GM19468 (cell line): ENCODE results near the gene NHERF1.

Source experiments
- ATAC-seq: cut with Tn5 transposase; IDR thresholded peaks from one replicate; pipeline ENCODE4 v1.9.1; 2021; ENCODE audit warnings: mild to moderate bottlenecking, moderate library complexity, moderate number of reproducible peaks; ENCODE audit not compliant: unreplicated experiment; ENCODE audit errors: extremely low read depth

Gene NHERF1

DNA sequence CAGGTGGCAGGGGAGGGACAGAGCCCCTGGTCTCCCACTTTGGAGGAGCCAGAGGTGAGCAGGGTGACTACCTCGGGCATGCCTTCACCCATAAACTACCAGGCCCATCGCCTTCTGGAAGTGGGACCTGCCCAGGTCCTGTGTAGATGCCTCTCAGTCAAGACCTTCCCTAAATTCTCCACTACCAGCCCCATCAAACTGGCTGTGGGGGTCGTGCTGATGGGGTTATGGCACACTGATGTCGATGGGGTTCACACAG lies 17.2 kb upstream of the NHERF1 start:
- ATAC-seq: no peak

GRCh38 chr17:74732042-74732867 lies 16.2 kb upstream of the NHERF1 start:
- no peak for ATAC-seq

DNA sequence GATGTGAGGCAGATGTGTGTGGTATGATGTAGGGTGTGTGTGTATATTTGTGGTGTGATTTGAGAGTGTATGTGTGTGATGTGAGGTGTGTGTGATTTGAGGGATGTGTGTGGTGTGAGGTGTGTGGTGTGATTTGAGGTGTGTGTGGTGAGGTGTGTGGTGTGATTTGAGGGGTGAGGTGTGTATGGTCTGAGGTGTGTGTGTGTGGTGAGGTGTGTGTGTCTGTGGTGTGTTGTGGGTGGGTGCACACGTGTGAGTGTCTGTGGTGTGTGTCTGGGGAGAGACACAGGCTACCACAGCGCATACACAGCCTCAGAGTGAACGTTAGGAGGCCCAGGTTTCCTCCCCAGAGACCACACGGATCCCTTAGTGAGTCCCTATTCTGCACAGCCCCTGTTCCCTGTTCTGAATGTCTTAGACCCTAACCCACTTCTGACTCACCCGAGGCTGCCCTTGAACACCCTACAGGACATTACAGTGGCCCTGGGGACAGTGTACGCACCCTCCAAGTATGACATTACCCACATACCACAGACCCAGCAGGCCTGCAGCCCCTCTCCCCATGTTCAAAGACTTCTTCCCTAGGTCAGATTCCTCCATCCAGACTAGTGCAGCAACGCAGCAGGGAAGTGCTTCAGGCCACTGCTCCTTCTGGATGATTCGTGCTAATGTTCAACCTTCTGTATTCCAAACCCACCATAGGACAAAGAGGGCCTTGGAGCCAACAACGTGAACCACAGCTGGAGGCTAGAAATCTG lies 14.9 kb upstream of the NHERF1 start:
- no peak for ATAC-seq

DNA sequence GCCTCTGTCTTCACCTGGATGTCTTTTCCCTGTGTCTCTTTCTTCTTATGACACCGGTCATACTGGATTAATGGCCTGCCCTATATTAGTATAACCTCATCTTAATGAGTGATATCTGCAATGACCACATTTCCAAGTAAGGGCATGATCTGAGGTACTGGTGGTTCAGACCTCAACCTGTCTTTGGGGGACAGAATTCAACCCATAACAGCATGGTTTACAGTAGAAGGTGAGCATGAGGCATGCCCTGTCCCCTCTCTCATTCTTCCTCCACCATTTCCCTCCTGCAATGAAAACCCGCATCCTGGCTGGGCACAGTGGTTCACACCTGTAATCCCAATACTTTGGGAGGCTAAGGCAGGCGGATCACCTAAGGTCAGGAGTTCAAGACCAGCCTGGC lies 14.2 kb upstream of the NHERF1 start:
- no peak for ATAC-seq

- ATAC-seq: no peak
Measured at GRCh38 chr17:74736513-74737298, 11.7 kb upstream of the NHERF1 start, which contains the start of gene RAB37. Gene RAB37, plus strand, starts transcription at chr17:74737256. Its CDS starts 17 bp downstream, at chr17:74737273.

DNA sequence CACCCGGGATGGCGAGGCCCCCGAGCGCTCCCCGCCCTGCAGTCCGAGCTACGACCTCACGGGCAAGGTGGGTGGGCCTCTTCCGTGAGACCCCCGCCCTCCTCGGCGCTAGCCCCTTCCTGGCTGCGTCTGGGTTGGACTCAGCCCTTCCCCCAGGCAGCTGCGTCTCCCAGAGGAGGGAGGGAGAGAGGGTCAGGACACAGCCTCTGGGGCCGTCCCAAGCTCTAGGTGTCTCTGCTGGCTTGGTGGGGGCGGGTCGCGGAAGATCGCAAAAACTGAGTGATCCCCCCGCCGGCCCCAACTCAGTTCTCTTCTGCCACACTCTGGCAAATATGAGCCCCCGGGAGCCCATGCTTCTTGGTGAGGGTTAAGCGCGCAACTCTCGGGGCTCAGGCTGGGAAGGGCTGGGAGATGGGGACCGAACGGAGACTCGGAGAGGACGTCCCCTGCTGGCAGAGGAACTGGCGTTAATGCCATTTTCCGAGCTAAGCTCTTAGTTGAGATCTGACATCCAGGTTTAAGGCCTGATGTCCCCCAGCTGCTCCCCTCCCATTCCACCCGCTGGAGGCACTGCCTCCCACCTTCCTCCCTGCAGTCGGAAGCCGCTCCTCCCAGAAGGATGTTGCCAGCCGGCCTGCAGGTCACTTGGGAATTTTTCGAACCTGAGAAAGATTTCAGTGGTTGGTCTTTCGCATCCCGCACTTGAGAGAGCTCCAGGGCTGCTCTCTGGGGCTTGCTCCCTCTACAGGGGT lies 11.0 kb upstream of the NHERF1 start:
- ATAC-seq: no peak

DNA sequence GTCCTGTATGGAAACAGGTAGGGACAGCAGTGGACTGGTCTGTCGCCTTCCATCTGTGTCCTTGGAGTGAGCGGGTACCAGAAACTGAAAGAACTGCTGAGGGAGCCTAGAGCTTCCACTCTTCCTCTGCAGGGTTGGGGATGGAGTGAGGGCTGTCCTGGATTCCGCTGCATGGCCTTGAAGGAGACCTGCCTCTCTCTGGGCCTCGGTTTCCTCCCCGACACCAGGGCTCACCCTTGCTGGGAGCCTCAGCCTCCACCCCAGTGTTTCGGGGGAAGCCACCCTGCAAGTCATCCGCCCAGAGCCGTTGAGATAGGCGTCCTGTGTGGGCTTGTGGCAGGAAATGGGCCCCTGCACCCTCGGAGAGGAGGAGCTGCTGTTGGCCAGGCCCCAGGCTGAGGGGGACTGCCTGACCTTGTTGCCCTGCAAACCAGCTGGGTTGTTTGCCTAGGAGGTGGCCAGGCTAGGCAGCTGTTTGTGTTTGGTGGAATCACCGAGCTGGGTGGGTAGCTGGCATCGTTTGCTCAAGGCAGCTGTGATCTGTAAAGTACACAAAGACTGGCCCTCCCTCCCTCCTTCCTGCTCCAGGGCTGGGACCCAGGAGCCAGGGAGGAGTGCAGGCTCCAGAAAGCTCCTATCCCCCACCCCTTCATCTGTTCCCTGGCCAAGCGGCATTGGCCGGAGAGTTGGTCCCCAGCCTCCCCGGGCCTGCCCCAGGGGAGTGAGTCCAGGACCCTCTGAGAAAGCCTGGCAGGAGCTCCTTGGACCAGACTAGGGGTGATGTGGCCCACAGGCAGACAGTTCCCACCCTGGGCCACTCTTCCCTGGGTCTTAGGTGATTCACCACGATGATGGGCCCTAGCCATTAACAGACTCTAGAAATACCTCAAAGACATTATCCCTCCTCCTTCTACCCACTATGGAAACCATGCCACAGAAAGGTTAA lies 10.1 kb upstream of the NHERF1 start:
- ATAC-seq: no peak

DNA sequence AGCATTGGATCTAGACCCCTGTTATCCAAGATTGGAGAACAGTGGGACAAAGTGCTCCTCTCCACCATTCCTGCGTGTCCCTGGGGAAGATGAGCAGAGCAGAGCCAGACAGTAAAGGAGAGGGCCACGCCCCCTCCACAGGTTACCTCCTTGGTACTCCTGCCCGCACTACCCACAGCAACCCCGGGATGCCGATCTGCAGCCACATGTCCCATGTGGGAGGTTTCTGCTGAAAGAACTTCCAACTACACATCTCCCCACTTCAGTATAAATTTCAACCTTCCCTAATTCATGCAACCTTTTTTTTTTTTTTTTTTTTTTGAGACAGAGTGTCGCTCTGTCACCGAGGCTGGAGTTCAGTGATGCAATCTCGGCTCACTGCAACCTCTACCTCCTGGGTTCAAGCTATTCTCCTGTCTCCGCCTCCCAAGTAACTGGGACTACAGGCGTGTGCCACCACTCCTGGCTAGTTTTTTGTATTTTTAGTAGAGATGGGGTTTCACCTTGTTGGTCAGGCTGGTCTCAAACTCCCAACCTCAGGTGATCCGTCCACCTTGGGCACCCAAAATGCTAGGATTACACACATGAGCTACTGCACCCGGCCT lies 9.1 kb upstream of the NHERF1 start:
- no peak for ATAC-seq

DNA sequence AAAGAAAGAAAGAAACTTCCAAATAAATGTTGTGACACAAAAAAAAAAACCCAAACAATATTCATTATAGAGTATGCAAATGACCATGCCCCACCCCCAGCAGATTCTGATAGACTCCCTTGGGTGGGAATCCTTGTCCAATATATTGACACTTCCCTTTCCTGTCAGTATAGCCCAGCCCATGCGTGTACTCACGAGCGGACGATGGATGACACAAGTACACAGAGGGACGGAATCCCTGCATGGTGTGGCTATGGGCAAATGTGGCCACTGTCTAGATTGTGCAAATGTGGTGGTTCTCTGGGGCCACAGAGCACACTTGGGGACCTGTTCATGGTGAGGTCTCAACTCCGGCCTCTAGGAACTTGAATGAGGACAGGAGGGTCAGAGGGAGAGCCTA lies 8.3 kb upstream of the NHERF1 start:
- ATAC-seq: no peak

DNA sequence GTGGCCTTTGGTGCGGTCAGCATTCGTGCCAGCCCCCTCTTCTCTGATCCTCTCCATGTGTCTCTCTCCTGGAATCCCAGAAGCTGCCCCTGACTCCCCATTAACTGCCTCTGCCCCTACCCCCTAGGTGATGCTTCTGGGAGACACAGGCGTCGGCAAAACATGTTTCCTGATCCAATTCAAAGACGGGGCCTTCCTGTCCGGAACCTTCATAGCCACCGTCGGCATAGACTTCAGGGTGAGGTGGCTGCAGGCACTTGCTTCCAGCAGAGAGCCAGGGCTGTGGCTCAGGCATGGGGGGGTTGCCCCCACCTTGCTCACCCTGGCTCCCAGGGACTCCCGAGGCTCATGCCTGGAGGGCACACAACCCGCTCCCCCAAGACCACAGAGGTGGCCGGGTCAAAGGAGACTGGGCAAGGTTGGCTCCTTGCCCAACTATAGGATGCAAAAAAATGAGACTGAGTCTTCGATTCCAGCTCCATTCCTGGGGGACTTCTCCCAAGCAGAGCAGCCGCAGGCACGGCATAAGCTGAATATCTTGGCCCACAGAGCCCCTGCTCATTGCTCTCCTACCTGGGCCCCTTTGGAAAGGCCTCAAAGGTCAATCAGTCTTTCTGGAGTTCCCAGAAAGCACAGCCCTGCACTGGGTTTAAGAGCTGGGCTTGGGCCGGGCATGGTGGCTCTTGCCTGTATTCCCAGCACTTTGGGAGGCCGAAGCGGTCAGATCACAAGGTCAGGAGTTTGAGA lies 7.6 kb upstream of the NHERF1 start:
- no peak for ATAC-seq

- ATAC-seq: no peak
Measured at GRCh38 chr17:74742153-74742515, 6.3 kb upstream of the NHERF1 start.

DNA sequence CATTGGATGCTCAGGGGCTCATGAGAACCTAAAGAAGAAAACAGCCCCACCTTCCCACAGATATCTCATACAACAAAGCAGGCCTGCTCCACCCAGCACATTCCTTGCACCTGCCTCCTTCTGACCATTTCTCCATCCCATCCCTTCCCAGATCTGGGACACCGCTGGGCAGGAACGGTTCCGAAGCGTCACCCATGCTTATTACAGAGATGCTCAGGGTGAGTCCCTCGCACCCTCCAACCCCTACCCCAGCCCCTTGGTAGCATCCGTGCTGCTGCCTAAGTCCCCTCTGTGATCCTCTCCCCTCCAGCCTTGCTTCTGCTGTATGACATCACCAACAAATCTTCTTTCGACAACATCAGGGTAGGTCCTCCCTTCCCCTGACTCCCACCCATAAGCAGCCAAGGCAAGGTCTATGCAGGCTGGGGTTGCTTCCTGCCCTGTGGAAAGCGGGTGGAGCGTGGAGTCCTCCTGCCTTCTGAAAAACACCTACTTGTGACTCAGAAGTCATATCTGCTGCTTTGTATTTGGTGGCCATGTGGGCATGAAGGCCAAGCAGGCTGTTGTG lies 5.4 kb upstream of the NHERF1 start:
- ATAC-seq: no peak

GRCh38 chr17:74743755-74744154 lies 4.7 kb upstream of the NHERF1 start:
- no peak for ATAC-seq

- no peak for ATAC-seq
Measured at GRCh38 chr17:74744349-74744713, 4.1 kb upstream of the NHERF1 start.

DNA sequence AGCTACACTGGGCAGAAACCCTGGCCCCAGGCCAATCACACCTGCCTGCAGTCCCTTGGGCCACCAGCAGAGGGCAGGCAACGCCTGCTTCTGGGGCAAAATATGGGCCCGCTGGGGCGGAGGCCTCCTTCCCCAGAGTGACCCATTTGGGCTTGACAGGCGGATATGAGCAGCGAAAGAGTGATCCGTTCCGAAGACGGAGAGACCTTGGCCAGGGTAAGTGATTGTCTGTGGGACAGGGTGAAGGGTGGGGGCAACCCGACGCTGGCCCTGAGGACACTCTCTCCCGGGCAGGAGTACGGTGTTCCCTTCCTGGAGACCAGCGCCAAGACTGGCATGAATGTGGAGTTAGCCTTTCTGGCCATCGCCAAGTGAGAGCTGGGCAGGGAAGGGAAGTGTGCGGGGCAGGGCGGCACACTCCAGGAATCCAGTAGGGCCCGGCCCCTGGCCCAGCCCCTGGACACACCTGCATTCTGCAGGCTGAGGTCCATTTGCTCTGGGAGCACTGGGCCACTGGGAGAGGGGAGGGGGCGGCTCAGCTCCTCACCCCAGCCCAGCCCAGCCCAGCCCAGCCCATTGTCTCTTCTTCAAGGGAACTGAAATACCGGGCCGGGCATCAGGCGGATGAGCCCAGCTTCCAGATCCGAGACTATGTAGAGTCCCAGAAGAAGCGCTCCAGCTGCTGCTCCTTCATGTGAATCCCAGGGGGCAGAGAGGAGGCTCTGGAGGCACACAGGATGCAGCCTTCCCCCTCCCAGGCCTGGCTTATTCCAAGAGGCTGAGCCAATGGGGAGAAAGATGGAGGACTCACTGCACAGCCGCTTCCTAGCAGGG lies 3.5 kb upstream of the NHERF1 start:
- ATAC-seq: no peak

DNA sequence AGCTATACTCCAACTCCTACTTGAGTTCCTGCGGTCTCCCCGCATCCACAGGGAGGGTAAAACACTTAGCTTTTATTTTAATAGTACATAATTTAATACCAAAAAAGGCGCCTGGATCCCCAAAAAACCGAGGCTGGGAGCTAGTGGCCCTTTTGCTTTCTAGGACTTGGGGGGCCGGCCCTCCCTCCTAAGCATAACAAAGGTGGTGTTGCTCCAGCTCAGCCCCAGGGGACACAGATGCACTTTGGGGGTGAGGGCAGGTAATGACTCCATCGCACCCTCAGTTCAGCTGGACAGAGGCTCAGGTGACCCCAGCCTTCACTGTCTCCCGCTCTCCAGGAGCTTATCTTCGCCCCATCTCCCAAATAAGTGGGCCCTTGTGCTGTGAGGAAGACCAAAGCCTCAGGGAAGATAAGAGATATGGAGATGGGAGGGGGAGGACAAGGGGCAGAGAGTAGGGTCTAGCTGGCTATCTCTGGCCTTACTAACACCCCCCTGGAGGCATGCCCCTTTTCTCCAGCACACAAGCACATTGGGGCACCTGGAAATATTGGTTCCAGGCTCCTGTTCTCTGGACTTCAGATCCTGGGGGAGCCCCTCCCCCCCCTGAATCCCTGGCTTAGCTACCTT lies 2.8 kb upstream of the NHERF1 start:
- ATAC-seq: no peak

GRCh38 chr17:74746376-74746775 lies 2.1 kb upstream of the NHERF1 start:
- no peak for ATAC-seq
